ENCODE measurements around the gene AK5. TPM values are rescaled to one million over a fixed set of nuclear protein-coding genes. Genes with fewer than 3 reads are reported as not detected.

AK5 gene
- total RNA-seq, 2 donors from 2014 or later: 2.2 to 2.8 TPM

DNA sequence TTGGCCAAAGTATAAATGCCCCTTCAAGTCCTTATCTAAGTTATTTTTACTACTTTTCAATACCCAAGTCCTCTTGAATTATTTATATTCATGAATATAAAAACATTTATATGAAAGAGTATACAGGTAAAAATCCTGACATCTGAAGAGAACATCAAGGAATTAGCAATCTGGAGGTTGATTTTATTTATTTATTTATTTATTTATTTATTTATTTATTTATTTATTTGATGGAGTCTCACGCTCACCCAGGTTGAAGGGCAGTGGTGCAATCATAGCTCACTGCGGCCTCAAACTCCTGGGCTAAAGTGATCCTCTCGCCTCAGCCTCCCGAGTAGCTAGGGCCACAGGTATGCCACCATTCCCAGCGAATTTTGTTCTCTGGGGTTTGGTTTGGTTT is 307.4 kb downstream of the AK5 start:
- TF ChIP-seq, protein P1, sequence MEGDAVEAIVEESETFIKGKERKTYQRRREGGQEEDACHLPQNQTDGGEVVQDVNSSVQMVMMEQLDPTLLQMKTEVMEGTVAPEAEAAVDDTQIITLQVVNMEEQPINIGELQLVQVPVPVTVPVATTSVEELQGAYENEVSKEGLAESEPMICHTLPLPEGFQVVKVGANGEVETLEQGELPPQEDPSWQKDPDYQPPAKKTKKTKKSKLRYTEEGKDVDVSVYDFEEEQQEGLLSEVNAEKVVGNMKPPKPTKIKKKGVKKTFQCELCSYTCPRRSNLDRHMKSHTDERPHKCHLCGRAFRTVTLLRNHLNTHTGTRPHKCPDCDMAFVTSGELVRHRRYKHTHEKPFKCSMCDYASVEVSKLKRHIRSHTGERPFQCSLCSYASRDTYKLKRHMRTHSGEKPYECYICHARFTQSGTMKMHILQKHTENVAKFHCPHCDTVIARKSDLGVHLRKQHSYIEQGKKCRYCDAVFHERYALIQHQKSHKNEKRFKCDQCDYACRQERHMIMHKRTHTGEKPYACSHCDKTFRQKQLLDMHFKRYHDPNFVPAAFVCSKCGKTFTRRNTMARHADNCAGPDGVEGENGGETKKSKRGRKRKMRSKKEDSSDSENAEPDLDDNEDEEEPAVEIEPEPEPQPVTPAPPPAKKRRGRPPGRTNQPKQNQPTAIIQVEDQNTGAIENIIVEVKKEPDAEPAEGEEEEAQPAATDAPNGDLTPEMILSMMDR (IDR thresholded peaks at IDR 0.05): no peak
- no peaks in the 10 kb centered on the region for H3K4me1 ChIP-seq
- H3K27ac ChIP-seq: no peak overlapping the region
- no peaks in the 10 kb centered on the region for H3K9me3 ChIP-seq
- no peak for DNase-seq (ENCODE audit: low spot score)
- no peak overlapping the region for H3K4me3 ChIP-seq
- no peaks in the 10 kb centered on the region for H3K27me3 ChIP-seq
- no peaks in the 10 kb centered on the region for H3K36me3 ChIP-seq

DNA sequence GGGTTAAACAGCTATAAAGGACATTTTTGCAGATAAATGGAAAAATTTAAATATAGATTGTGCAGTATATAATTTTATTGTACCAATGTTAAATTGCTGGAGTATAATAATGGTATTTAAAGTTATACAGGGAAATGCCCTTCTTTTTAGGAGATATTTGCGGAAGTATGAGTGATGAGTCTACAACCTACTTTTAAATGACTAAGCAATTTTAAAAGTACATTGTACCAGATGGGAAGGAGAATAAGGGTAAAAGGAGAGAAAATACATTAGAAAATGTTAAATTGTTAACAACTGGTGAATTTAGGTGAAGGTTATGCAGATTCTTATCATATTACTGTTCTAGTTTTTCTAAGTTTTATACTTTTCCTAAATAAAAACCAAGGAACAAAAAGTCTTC is 308.8 kb downstream of the AK5 start:
- Histone ChIP-seq H3K36me3 (no peaks in the 10 kb centered on the region), H3K27me3 (no peaks in the 10 kb centered on the region), H3K4me3 (no peak overlapping the region), H3K27ac (no peak overlapping the region), H3K4me1 (no peaks in the 10 kb centered on the region), H3K9me3 (no peaks in the 10 kb centered on the region)
- TF ChIP-seq, protein P1 (IDR thresholded peaks at IDR 0.05): no peak
- DNase-seq (ENCODE audit: low spot score): no peak

DNA sequence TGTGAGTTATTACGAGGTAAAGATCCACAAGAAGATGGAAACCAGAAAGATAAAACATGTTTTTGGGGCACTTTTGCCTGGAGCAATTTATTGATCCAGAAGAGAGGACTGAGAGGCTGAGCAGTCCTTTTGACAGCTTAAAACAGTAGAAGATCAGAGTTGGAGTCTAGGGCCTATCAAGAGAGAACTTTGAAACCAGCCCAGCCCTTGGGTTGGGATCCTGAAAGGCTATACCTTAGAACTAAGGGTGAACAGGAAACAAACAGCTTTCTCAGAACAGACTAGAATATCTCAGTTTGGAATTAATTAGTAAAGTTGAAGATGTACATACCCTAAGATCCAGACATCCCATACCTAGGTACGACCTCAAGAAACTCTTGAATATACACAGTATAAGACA is 311.1 kb downstream of the AK5 start:
- DNase-seq (ENCODE audit: low spot score): no peak
- H3K36me3 ChIP-seq: peaks cover 6% of the 10 kb centered on the region
- TF ChIP-seq, protein P1 (IDR thresholded peaks at IDR 0.05): no peak

DNA sequence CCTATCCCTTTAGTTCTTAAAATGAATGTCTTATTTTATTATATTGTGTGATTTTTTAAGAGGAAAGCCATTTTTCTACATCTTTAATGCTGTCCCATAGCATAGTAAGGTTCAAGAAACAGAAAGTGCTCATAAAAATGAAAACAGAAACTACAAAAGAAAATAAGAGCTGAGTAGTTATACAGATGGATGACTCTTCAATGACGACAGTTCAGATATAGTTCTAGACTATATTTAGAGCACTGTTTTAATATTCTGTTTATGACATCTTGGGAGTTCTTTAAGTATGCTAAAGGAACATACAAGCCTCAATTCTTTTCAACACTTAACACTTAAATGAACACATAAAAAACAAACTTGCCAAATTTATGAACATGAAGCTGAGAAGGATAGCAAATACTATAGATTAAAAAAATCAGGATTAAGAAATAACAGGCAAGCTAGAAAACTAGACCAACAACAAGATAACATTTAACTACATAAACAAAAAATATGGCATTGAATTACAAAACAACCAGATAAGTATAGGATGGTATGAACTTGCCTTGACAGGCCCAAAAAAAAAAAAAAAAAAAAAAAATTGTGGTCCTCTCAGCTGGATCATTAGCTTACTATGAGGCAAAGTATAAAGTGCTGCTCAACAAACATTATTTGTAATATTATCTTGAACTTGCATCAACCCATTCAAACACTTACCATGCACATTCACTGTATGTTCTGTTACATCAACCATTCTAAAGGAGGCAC is 312.7 kb downstream of the AK5 start:
- Histone ChIP-seq H3K9me3 (no peaks in the 10 kb centered on the region), H3K4me3 (no peak overlapping the region), H3K4me1 (no peaks in the 10 kb centered on the region), H3K36me3 (peaks cover 6% of the 10 kb centered on the region), H3K27ac (no peak overlapping the region), H3K27me3 (no peaks in the 10 kb centered on the region)
- no peak for DNase-seq (ENCODE audit: low spot score)
- TF ChIP-seq, protein P1 (IDR thresholded peaks at IDR 0.05): no peak

More for the DNA sequence above, 311.1 kb downstream of the AK5 start:
- no peaks in the 10 kb centered on the region for H3K9me3 ChIP-seq
- no peak overlapping the region for H3K4me3 ChIP-seq
- no peak overlapping the region for H3K27ac ChIP-seq
- H3K4me1 ChIP-seq: no peaks in the 10 kb centered on the region
- no peaks in the 10 kb centered on the region for H3K27me3 ChIP-seq

DNA sequence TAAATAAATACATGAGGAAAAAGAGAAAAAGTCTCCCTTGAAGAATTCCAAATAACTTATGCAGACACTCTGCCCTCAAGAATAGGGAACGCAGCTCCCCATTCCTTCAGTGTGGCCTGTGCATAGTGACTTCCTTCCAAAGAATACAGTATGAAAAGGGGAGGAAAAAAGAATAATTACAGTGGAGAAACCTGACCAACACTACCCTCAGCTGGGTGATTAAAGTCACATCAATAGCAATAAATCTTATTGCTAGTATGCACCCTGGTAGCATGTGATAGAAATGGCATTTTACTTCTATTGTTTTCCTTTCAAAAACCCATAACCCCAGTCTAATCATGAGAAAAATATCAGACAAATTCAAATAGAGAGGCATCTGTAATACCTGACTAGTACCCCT is 315.5 kb downstream of the AK5 start:
- H3K9me3 ChIP-seq: no peaks in the 10 kb centered on the region
- no peak for DNase-seq (ENCODE audit: low spot score)
- H3K36me3 ChIP-seq: peaks cover 6% of the 10 kb centered on the region
- no peak overlapping the region for H3K4me3 ChIP-seq
- TF ChIP-seq, protein P1 (IDR thresholded peaks at IDR 0.05): no peak
- no peaks in the 10 kb centered on the region for H3K27me3 ChIP-seq
- no peaks in the 10 kb centered on the region for H3K4me1 ChIP-seq
- H3K27ac ChIP-seq: no peak overlapping the region

All from right atrium auricular region (tissue), 2 donors.